Thyroid gland (tissue), 4 donors: ENCODE results near the gene CCDC68.

Source experiments
- POLR2A ChIP-seq, 2 donors: fragments of 450-650 bp; IDR thresholded peaks; one replicate each; pipeline ENCODE4 v1.6.1; 2017; ENCODE audit warnings: antibody characterized with exemption in 2 of 2, mild to moderate bottlenecking in 2 of 2, moderate library complexity in 1 of 2
- TF ChIP-seq, protein P1 (sequence below), 6 experiments: fragments of 200-600 bp in 3 of 6; fragments of 450-650 bp in 3 of 6; sonication (generic) in 3 of 6; IDR thresholded peaks; one replicate each; pipeline ENCODE4 v1.5.1; 2016 to 2019; ENCODE audit warnings: antibody characterized with exemption in 6 of 6, mild to moderate bottlenecking in 2 of 6, inconsistent platforms in 1 of 6, moderate library complexity in 1 of 6

DNA sequence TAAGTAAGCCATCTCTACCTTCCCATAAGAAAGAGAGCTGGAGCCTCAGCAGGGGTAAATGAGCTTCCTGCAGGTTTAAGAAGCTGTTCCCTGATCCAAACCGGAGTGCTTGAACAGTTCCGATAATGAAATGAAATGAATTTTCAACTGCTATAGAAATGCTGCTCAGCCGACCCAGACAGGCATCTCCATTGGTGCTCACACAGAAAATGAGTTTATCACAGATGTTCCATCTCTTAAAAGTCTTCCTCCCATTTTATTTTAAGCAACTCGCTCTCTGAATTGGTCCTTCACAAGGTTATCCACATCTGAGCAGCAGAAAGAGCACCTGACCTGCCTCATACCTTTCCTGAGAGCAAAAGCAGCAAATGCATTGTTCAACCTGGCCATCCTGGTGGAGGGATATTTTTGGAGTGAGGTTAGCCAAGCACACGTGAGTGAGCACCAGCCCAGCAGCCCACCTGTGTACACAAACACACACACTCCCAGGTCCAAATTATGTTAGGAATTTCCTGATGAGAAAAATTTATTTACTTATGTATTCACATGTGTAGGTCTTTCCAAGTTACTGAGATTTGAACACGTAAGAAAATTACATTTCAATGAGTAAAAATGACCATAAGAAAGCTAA is 42.2 kb upstream of the CCDC68 start:
- TF ChIP-seq, protein P1, sequence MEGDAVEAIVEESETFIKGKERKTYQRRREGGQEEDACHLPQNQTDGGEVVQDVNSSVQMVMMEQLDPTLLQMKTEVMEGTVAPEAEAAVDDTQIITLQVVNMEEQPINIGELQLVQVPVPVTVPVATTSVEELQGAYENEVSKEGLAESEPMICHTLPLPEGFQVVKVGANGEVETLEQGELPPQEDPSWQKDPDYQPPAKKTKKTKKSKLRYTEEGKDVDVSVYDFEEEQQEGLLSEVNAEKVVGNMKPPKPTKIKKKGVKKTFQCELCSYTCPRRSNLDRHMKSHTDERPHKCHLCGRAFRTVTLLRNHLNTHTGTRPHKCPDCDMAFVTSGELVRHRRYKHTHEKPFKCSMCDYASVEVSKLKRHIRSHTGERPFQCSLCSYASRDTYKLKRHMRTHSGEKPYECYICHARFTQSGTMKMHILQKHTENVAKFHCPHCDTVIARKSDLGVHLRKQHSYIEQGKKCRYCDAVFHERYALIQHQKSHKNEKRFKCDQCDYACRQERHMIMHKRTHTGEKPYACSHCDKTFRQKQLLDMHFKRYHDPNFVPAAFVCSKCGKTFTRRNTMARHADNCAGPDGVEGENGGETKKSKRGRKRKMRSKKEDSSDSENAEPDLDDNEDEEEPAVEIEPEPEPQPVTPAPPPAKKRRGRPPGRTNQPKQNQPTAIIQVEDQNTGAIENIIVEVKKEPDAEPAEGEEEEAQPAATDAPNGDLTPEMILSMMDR (IDR thresholded peaks at IDR 0.05): no peak
- no peak for TF ChIP-seq POLR2A (IDR thresholded peaks at IDR 0.05)
